OCI-LY7 (cell line): ENCODE results near the gene DGKB. TPM values are rescaled to one million over a fixed set of nuclear protein-coding genes. Genes with fewer than 3 reads are reported as not detected.

ENCODE experiments used
- BruUV-seq: library from RNA; stranded (reverse); fragments of 400-500 nt; replicated peaks from 2 replicates; lab custom pipeline; 2021; lab: Mats Ljungman, UMichigan
- CTCF ChIA-PET: fragments of 300-600 bp; sonication (Branson Sonifier 250); formaldehyde crosslinking; loops from one replicate; lab custom pipeline; 2022; ENCODE audit warnings: antibody characterized with exemption; ENCODE audit not compliant: unreplicated experiment; lab: Charles Lee
- POLR2A ChIA-PET: fragments of 300-600 bp; sonication (Branson Sonifier 250); formaldehyde crosslinking; loops from one replicate; lab custom pipeline; 2022; ENCODE audit warnings: antibody characterized with exemption; lab: Charles Lee
- DNase-seq: peaks from one replicate; pipeline ENCODE4 v3.0.0-alpha.2; 2015; ENCODE audit warnings: low spot score
- H2AFZ ChIP-seq: fragments of 200-600 bp; sonication (generic), shearing (Covaris generic); 2 replicates; pipeline ENCODE4 v1.6.1; 2014; ENCODE audit warnings: mild to moderate bottlenecking, antibody characterized with exemption, low read length, moderate library complexity
- H3K27ac ChIP-seq: fragments of 200-600 bp; sonication (generic); 2 replicates; pipeline ENCODE4 v1.5.1; 2014; ENCODE audit warnings: mixed run types, low read depth, mild to moderate bottlenecking, moderate library complexity, low read length, inconsistent platforms; ENCODE audit not compliant: poor library complexity, severe bottlenecking
- H3K36me3 ChIP-seq: fragments of 200-600 bp; sonication (generic); 2 replicates; pipeline ENCODE4 v1.6.1; 2014; ENCODE audit warnings: mild to moderate bottlenecking, antibody characterized with exemption, low read length, moderate library complexity, mixed read lengths; ENCODE audit not compliant: insufficient read depth
- H3K4me1 ChIP-seq: fragments of 200-600 bp; sonication (generic); 2 replicates; pipeline ENCODE4 v1.5.1; 2014; ENCODE audit warnings: mild to moderate bottlenecking, low read length; ENCODE audit not compliant: insufficient read depth, poor library complexity, severe bottlenecking
- H3K4me2 ChIP-seq: fragments of 200-600 bp; sonication (generic); 2 replicates; pipeline ENCODE4 v1.6.1; 2014; ENCODE audit warnings: mild to moderate bottlenecking, low read length
- H3K4me3 ChIP-seq: fragments of 200-600 bp; sonication (generic); 2 replicates; pipeline ENCODE4 v1.5.1; 2014; ENCODE audit warnings: mild to moderate bottlenecking, low read depth, low read length; ENCODE audit not compliant: poor library complexity, severe bottlenecking
- H3K79me2 ChIP-seq: fragments of 200-600 bp; sonication (generic); 2 replicates; pipeline ENCODE4 v1.6.1; 2016; ENCODE audit warnings: low read depth, mild to moderate bottlenecking, low read length, moderate library complexity, mixed read lengths; ENCODE audit not compliant: insufficient read depth
- H3K9me2 ChIP-seq: fragments of 200-600 bp; sonication (generic); 2 replicates; pipeline ENCODE4 v1.6.1; 2016; ENCODE audit warnings: mild to moderate bottlenecking, low read length, mixed read lengths; ENCODE audit not compliant: insufficient read depth
- H3K9me3 ChIP-seq: fragments of 200-600 bp; sonication (generic); 2 replicates; pipeline ENCODE4 v1.6.1; 2014; ENCODE audit warnings: mild to moderate bottlenecking, mixed run types, low read length, mixed read lengths
- H4K20me1 ChIP-seq: fragments of 200-600 bp; sonication (generic); 2 replicates; pipeline ENCODE4 v1.6.1; 2014; ENCODE audit warnings: mild to moderate bottlenecking, antibody characterized with exemption, low read length, moderate library complexity, mixed read lengths; ENCODE audit not compliant: insufficient read depth
- CTCF ChIP-seq: fragments of 200-600 bp; sonication (generic); conservative IDR thresholded peaks from 2 replicates; pipeline ENCODE4 v1.5.1; 2014; ENCODE audit warnings: mild to moderate bottlenecking, antibody characterized with exemption, low read length, moderate library complexity, mixed read lengths
- EZH2phosphoT487 ChIP-seq: fragments of 200-600 bp; sonication (generic); IDR thresholded peaks from 2 replicates; pipeline ENCODE4 v1.6.1; 2018; ENCODE audit warnings: low read depth, borderline replicate concordance, mild to moderate bottlenecking, mixed run types, antibody characterized with exemption, low read length, moderate library complexity, mixed read lengths
- intact Hi-C: fragments of 100-400 bp; cut with micrococcal nuclease; formaldehyde crosslinking; loops from one replicate; pipeline ENCODE4 v1.10.0; 2022; ENCODE audit not compliant: unreplicated experiment
- total RNA-seq, 2 experiments: library from RNA; depleted of rRNA in 1 of 2; stranded (reverse); fragments of >200 nt in 1 of 2; shearing (Covaris generic) in 1 of 2; gene quantifications; 2 replicates each; pipeline ENCODE4 v1.2.3, GENCODE V29; 2014 to 2022

Gene DGKB
- total RNA-seq, 2 experiments from 2014 or later, result not detected

- no peak for DNase-seq
- no peak overlapping the region for H2AFZ ChIP-seq
- no peak overlapping the region for H3K4me3 ChIP-seq
- no peaks in the 10 kb centered on the region for H3K9me2 ChIP-seq
- no peaks in the 10 kb centered on the region for H3K4me1 ChIP-seq
- H3K4me2 ChIP-seq, result no peak overlapping the region
- POLR2A ChIA-PET, result no interaction called here
- H3K36me3 ChIP-seq, result no peaks in the 10 kb centered on the region
- H3K27ac ChIP-seq, result no peak overlapping the region
- H4K20me1 ChIP-seq, result no peaks in the 10 kb centered on the region
- H3K9me3 ChIP-seq, result no peaks in the 10 kb centered on the region
- TF ChIP-seq CTCF (no peak), EZH2phosphoT487 (no peak)
- no TSS peak for BruUV-seq
- CTCF ChIA-PET, result no interaction called here
- intact Hi-C loops, result no loop called here
- H3K79me2 ChIP-seq, result no peaks in the 10 kb centered on the region
Observed at GRCh38 chr7:14260011-14260410, 642.5 kb downstream of the DGKB start.

GRCh38 chr7:14258861-14259260 lies 643.7 kb downstream of the DGKB start:
- Histone ChIP-seq H3K4me3 (no peak overlapping the region), H3K4me1 (no peaks in the 10 kb centered on the region), H3K9me3 (no peaks in the 10 kb centered on the region), H3K79me2 (no peaks in the 10 kb centered on the region), H4K20me1 (no peaks in the 10 kb centered on the region), H3K4me2 (no peak overlapping the region), H3K9me2 (no peaks in the 10 kb centered on the region), H3K36me3 (no peaks in the 10 kb centered on the region), H3K27ac (no peak overlapping the region), H2AFZ (no peak overlapping the region)
- no TSS peak for BruUV-seq
- ChIA-PET POLR2A (no interaction called here), CTCF (no interaction called here)
- no peak for DNase-seq
- TF ChIP-seq CTCF (no peak), EZH2phosphoT487 (no peak)
- intact Hi-C loops, result no loop called here

GRCh38 chr7:14258441-14258840 lies 644.1 kb downstream of the DGKB start:
- no peaks in the 10 kb centered on the region for H3K9me2 ChIP-seq
- H3K9me3 ChIP-seq, result no peaks in the 10 kb centered on the region
- POLR2A ChIA-PET, result interaction anchor here (1.1 kb wide), 1 partner anchor 47 kb away, joined by 3 read pairs; no protein-coding TSS in a partner anchor
- CTCF ChIA-PET, result no interaction called here
- TF ChIP-seq CTCF (no peak), EZH2phosphoT487 (no peak)
- intact Hi-C loops, result no loop called here
- DNase-seq, result no peak
- no peaks in the 10 kb centered on the region for H4K20me1 ChIP-seq
- no peak overlapping the region for H2AFZ ChIP-seq
- H3K4me1 ChIP-seq, result no peaks in the 10 kb centered on the region
- H3K36me3 ChIP-seq, result no peaks in the 10 kb centered on the region
- no peak overlapping the region for H3K4me3 ChIP-seq
- no TSS peak for BruUV-seq
- H3K27ac ChIP-seq, result no peak overlapping the region
- H3K79me2 ChIP-seq, result no peaks in the 10 kb centered on the region
- no peak overlapping the region for H3K4me2 ChIP-seq
